ENCODE measurements around the gene GIGYF1. TPM values are rescaled to one million over a fixed set of nuclear protein-coding genes. Genes with fewer than 3 reads are reported as not detected.
A peak's percentile ranks its signal among the peaks of the same experiment; 100 is the strongest.

GIGYF1 gene
- total RNA-seq, 1 donor from 2014 or later: 95.1 TPM

DNA sequence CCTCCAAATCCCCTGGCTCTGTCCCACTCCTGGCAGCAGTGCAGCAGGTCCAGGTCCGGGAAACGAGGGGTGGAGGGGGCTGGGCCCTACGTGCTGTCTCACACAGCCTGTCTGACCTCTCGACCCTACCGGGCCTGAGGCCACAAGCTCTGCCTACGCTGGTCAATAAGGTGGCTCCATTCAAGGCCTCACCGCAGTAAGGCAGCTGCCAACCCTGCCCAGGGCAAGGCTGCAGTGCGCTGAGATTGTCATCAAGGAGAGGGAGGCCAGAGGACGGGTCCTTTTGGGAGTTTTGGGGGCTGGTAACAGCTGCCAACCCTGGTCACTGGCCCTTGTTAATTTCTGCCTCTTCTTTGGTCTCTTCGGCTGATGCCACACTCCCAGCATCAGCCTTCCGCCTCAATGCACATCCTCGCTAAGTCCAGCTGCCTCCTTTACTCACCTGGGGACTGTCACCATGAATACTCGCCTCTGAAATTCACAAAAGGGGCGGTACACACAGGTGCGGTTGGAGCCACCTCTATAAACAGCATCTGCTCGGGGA, 29.8 kb upstream of the GIGYF1 start:
- DNase-seq (ENCODE audit: low spot score, unreplicated experiment): no peak

DNA sequence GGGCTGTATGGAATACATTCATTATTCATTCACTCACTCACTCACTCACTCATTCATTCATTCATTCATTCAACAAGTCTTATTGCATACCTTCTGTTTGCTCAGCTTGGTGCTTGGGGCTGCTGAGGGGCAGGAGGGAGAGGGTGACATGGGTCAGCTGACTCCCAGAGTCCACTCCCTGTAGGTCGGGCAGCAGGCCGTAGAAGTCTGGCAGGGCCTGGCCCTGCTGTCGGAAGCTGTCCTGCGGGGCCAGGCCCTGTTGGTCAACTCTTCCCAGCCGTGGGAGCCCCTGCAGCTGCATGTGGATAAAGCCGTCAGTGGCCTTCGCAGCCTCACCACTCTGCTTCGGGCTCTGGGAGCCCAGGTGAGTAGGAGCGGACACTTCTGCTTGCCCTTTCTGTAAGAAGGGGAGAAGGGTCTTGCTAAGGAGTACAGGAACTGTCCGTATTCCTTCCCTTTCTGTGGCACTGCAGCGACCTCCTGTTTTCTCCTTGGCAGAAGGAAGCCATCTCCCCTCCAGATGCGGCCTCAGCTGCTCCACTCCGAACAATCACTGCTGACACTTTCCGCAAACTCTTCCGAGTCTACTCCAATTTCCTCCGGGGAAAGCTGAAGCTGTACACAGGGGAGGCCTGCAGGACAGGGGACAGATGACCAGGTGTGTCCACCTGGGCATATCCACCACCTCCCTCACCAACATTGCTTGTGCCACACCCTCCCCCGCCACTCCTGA, 28.6 kb upstream of the GIGYF1 start:
- no peak overlapping the region for H3K27ac Mint-ChIP-seq
- no peak overlapping the region for H3K4me3 Mint-ChIP-seq (ENCODE audit: low read depth)

More for the DNA sequence above, 29.8 kb upstream of the GIGYF1 start:
- H3K27ac Mint-ChIP-seq: no peak overlapping the region
- H3K9me3 Mint-ChIP-seq (ENCODE audit: low read depth): peaks cover 4% of the 10 kb centered on the region
- peaks cover 56% of the 10 kb centered on the region for H3K27me3 Mint-ChIP-seq
- H3K4me3 Mint-ChIP-seq (ENCODE audit: low read depth): no peak overlapping the region
- peaks cover 3% of the 10 kb centered on the region for H3K36me3 Mint-ChIP-seq (ENCODE audit: insufficient read depth)
- TF ChIP-seq, protein P1, sequence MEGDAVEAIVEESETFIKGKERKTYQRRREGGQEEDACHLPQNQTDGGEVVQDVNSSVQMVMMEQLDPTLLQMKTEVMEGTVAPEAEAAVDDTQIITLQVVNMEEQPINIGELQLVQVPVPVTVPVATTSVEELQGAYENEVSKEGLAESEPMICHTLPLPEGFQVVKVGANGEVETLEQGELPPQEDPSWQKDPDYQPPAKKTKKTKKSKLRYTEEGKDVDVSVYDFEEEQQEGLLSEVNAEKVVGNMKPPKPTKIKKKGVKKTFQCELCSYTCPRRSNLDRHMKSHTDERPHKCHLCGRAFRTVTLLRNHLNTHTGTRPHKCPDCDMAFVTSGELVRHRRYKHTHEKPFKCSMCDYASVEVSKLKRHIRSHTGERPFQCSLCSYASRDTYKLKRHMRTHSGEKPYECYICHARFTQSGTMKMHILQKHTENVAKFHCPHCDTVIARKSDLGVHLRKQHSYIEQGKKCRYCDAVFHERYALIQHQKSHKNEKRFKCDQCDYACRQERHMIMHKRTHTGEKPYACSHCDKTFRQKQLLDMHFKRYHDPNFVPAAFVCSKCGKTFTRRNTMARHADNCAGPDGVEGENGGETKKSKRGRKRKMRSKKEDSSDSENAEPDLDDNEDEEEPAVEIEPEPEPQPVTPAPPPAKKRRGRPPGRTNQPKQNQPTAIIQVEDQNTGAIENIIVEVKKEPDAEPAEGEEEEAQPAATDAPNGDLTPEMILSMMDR (IDR thresholded peaks at IDR 0.05; ENCODE audit: unreplicated experiment): no peak
- peaks cover 2% of the 10 kb centered on the region for H3K4me1 Mint-ChIP-seq (ENCODE audit: low read depth)

DNA sequence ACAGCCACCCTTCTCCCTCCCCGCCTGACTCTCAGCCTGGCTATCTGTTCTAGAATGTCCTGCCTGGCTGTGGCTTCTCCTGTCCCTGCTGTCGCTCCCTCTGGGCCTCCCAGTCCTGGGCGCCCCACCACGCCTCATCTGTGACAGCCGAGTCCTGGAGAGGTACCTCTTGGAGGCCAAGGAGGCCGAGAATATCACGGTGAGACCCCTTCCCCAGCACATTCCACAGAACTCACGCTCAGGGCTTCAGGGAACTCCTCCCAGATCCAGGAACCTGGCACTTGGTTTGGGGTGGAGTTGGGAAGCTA, 27.4 kb upstream of the GIGYF1 start:
- no peak overlapping the region for H3K4me3 Mint-ChIP-seq (ENCODE audit: low read depth)
- DNase-seq (ENCODE audit: low spot score, unreplicated experiment): no peak
- peaks cover 57% of the 10 kb centered on the region for H3K27me3 Mint-ChIP-seq
- TF ChIP-seq, protein P1 (IDR thresholded peaks at IDR 0.05; ENCODE audit: unreplicated experiment): no peak
- peaks cover 7% of the 10 kb centered on the region for H3K36me3 Mint-ChIP-seq (ENCODE audit: insufficient read depth)
- no peak overlapping the region for H3K27ac Mint-ChIP-seq
- peaks cover 2% of the 10 kb centered on the region for H3K4me1 Mint-ChIP-seq (ENCODE audit: low read depth)
- H3K9me3 Mint-ChIP-seq (ENCODE audit: low read depth): peaks cover 14% of the 10 kb centered on the region

More for the DNA sequence above, 28.6 kb upstream of the GIGYF1 start:
- Mint-ChIP-seq H3K4me1 (ENCODE audit: low read depth) (peaks cover 2% of the 10 kb centered on the region), H3K36me3 (ENCODE audit: insufficient read depth) (peaks cover 7% of the 10 kb centered on the region), H3K9me3 (ENCODE audit: low read depth) (peaks cover 14% of the 10 kb centered on the region), H3K27me3 (peaks cover 58% of the 10 kb centered on the region)
- no peak for DNase-seq (ENCODE audit: low spot score, unreplicated experiment)
- TF ChIP-seq, protein P1 (IDR thresholded peaks at IDR 0.05; ENCODE audit: unreplicated experiment): no peak

DNA sequence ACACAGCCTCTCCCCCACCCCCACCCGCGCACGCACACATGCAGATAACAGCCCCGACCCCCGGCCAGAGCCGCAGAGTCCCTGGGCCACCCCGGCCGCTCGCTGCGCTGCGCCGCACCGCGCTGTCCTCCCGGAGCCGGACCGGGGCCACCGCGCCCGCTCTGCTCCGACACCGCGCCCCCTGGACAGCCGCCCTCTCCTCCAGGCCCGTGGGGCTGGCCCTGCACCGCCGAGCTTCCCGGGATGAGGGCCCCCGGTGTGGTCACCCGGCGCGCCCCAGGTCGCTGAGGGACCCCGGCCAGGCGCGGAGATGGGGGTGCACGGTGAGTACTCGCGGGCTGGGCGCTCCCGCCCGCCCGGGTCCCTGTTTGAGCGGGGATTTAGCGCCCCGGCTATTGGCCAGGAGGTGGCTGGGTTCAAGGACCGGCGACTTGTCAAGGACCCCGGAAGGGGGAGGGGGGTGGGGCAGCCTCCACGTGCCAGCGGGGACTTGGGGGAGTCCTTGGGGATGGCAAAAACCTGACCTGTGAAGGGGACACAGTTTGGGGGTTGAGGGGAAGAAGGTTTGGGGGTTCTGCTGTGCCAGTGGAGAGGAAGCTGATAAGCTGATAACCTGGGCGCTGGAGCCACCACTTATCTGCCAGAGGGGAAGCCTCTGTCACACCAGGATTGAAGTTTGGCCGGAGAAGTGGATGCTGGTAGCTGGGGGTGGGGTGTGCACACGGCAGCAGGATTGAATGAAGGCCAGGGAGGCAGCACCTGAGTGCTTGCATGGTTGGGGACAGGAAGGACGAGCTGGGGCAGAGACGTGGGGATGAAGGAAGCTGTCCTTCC, 26.8 kb upstream of the GIGYF1 start:
- H3K4me1 Mint-ChIP-seq (ENCODE audit: low read depth): peaks cover 2% of the 10 kb centered on the region
- H3K27ac Mint-ChIP-seq: no peak overlapping the region
- peaks cover 7% of the 10 kb centered on the region for H3K36me3 Mint-ChIP-seq (ENCODE audit: insufficient read depth)
- TF ChIP-seq, protein P1 (IDR thresholded peaks at IDR 0.05; ENCODE audit: unreplicated experiment): no peak
- H3K27me3 Mint-ChIP-seq: peaks cover 57% of the 10 kb centered on the region
- peaks cover 14% of the 10 kb centered on the region for H3K9me3 Mint-ChIP-seq (ENCODE audit: low read depth)
- DNase-seq (ENCODE audit: low spot score, unreplicated experiment): no peak
- H3K4me3 Mint-ChIP-seq (ENCODE audit: low read depth): peak overlapping the region; percentile 50

DNA sequence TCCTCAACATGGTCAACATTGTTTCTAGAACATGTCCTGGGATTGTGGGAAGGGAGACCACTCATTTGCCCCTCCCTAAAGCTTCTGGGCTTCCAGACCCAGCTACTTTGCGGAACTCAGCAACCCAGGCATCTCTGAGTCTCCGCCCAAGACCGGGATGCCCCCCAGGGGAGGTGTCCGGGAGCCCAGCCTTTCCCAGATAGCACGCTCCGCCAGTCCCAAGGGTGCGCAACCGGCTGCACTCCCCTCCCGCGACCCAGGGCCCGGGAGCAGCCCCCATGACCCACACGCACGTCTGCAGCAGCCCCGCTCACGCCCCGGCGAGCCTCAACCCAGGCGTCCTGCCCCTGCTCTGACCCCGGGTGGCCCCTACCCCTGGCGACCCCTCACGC, 26.2 kb upstream of the GIGYF1 start, which contains the start of gene EPO:
TSS of gene EPO (plus strand) at position 190 of the 392 bp plus-strand sequence. CDS start 513 bp downstream, outside the sequence.
- Mint-ChIP-seq H3K4me3 (ENCODE audit: low read depth) (peak within 1 kb of the TSS; percentile 50), H3K36me3 (ENCODE audit: insufficient read depth) (peaks cover 7% of the 10 kb centered on the region), H3K27ac (no peak within 1 kb of the TSS), H3K27me3 (peaks cover 59% of the 10 kb centered on the region), H3K4me1 (ENCODE audit: low read depth) (peaks cover 2% of the 10 kb centered on the region), H3K9me3 (ENCODE audit: low read depth) (peaks cover 14% of the 10 kb centered on the region)
- TF ChIP-seq, protein P1 (IDR thresholded peaks at IDR 0.05; ENCODE audit: unreplicated experiment): no peak
- DNase-seq (ENCODE audit: low spot score, unreplicated experiment): no peak
